Endothelial cell of umbilical vein (primary cell): ENCODE results near the gene BRCA2. TPM values are rescaled to one million over a fixed set of nuclear protein-coding genes. Genes with fewer than 3 reads are reported as not detected.

Experiments used
- BruUV-seq: library from RNA; stranded (reverse); fragments of 400-500 nt; replicated peaks from 2 replicates; lab custom pipeline; 2021; lab: Mats Ljungman, UMichigan
- CTCF ChIA-PET: fragments of 300-600, 350-600 bp; sonication (Branson Sonifier 250); formaldehyde crosslinking; loops from one replicate; lab custom pipeline; 2021; ENCODE audit warnings: antibody characterized with exemption, inconsistent platforms; lab: Charles Lee
- POLR2A ChIA-PET: fragments of 300-600, 350-600 bp; sonication (Branson Sonifier 250); formaldehyde crosslinking; loops from one replicate; lab custom pipeline; 2021; ENCODE audit warnings: antibody characterized with exemption, inconsistent platforms; lab: Charles Lee
- DNase-seq: peaks from one replicate; pipeline ENCODE4 v3.0.0-alpha.2; 2011; ENCODE audit warnings: low read depth, low spot score
- FAIRE-seq: peaks from 2 replicates; lab custom pipeline; 2011; peaks lifted over from hg19 to GRCh38; lab: Jason Lieb, UNC
- H2AFZ ChIP-seq: 2 replicates; pipeline ENCODE4 v1.6.0; 2012; ENCODE audit warnings: low read depth, low read length, control low read depth, inconsistent platforms
- H3K27ac ChIP-seq: 2 replicates; pipeline ENCODE4 v1.5.1; 2011; ENCODE audit warnings: low read depth, mild to moderate bottlenecking, control low read depth, low read length, moderate library complexity; ENCODE audit not compliant: insufficient read depth
- H3K27me3 ChIP-seq, 2 experiments: 2 replicates each; pipeline versions ENCODE4 v1.6.0 to v1.6.1; 2011; ENCODE audit warnings: low read length in 2 of 2, mixed read lengths in 1 of 2; ENCODE audit not compliant: control insufficient read depth in 2 of 2, insufficient read depth in 2 of 2
- H3K36me3 ChIP-seq, 2 experiments: 2 replicates in 1 of 2; 3 replicates in 1 of 2; pipeline ENCODE4 v1.5.1; 2011; ENCODE audit warnings: low read length in 2 of 2, mild to moderate bottlenecking in 1 of 2, moderate library complexity in 1 of 2; ENCODE audit not compliant: control insufficient read depth in 2 of 2, insufficient read depth in 2 of 2; ENCODE audit errors: extremely low read depth in 1 of 2
- H3K4me1 ChIP-seq: 3 replicates; pipeline ENCODE4 v1.5.1; 2011; ENCODE audit warnings: mild to moderate bottlenecking, low read length; ENCODE audit not compliant: control insufficient read depth, insufficient read depth; ENCODE audit errors: extremely low read depth
- H3K4me2 ChIP-seq: 2 replicates; pipeline ENCODE4 v1.6.1; 2011; ENCODE audit warnings: low read length, control low read depth, mixed read lengths; ENCODE audit not compliant: insufficient read depth
- H3K4me3 ChIP-seq, 3 experiments: fragments of 200-600 bp in 1 of 3; sonication (generic), shearing (Covaris generic) in 1 of 3; replicated peaks in 1 of 3; 2 replicates each; pipeline ENCODE4 v1.5.1; 2011 to 2016; ENCODE audit warnings: control low read depth in 3 of 3, low read length in 3 of 3, mild to moderate bottlenecking in 2 of 3, inconsistent platforms in 1 of 3, low read depth in 1 of 3, moderate library complexity in 1 of 3; ENCODE audit not compliant: insufficient read depth in 1 of 3
- H3K79me2 ChIP-seq: 2 replicates; pipeline ENCODE4 v1.6.0; 2012; ENCODE audit warnings: low read length, inconsistent platforms; ENCODE audit not compliant: control insufficient read depth, insufficient read depth
- H3K9ac ChIP-seq: replicated peaks from 2 replicates; pipeline ENCODE3; 2011; ENCODE audit warnings: low read length, control low read depth; ENCODE audit not compliant: insufficient read depth; ENCODE audit errors: extremely low read depth
- H3K9me1 ChIP-seq: replicated peaks from 3 replicates; pipeline ENCODE4 v1.6.0; 2011; ENCODE audit warnings: mild to moderate bottlenecking, low read length; ENCODE audit not compliant: control insufficient read depth, insufficient read depth; ENCODE audit errors: extremely low read depth
- H3K9me3 ChIP-seq: replicated peaks from 2 replicates; pipeline ENCODE4 v1.5.1; 2012; ENCODE audit warnings: low read length, inconsistent platforms; ENCODE audit not compliant: control insufficient read depth, insufficient read depth
- H4K20me1 ChIP-seq: replicated peaks from 2 replicates; pipeline ENCODE3; 2011; ENCODE audit warnings: mild to moderate bottlenecking, low read length; ENCODE audit not compliant: control insufficient read depth, insufficient read depth; ENCODE audit errors: extremely low read depth
- CTCF ChIP-seq, 2 donors: IDR thresholded peaks; 1 replicate in 1 of 2; 2 replicates in 1 of 2; pipeline ENCODE4 v1.5.1; 2011; ENCODE audit warnings: low read length in 2 of 2, mild to moderate bottlenecking in 2 of 2, moderate library complexity in 2 of 2, control low read depth in 1 of 2, inconsistent platforms in 1 of 2, low read depth in 1 of 2; ENCODE audit not compliant: insufficient read depth in 1 of 2; ENCODE audit errors: extremely low read depth in 1 of 2
- EZH2 ChIP-seq: IDR thresholded peaks from 2 replicates; pipeline ENCODE4 v1.6.1; 2012; ENCODE audit warnings: borderline replicate concordance, low read depth, mild to moderate bottlenecking, moderate library complexity, low read length, inconsistent platforms; ENCODE audit not compliant: severe bottlenecking
- FOS ChIP-seq: IDR thresholded peaks from 2 replicates; pipeline ENCODE4 v1.6.1; 2011; ENCODE audit warnings: mild to moderate bottlenecking, low read length, moderate library complexity, borderline replicate concordance; ENCODE audit not compliant: insufficient read depth
- GATA2 ChIP-seq: IDR thresholded peaks from 2 replicates; pipeline ENCODE4 v1.7.0; 2011; ENCODE audit warnings: low read depth, mild to moderate bottlenecking, moderate library complexity, mixed read lengths, low read length; ENCODE audit not compliant: insufficient read length, insufficient read depth
- JUN ChIP-seq: IDR thresholded peaks from 2 replicates; pipeline ENCODE4 v1.6.1; 2011; ENCODE audit warnings: borderline replicate concordance, low read depth; ENCODE audit not compliant: insufficient read length, insufficient read depth
- MYC ChIP-seq: IDR thresholded peaks from one replicate; pipeline ENCODE4 v1.6.1; 2011; ENCODE audit warnings: mild to moderate bottlenecking, low read depth, low read length
- POLR2A ChIP-seq: IDR thresholded peaks from 2 replicates; pipeline ENCODE4 v1.6.1; 2012; ENCODE audit warnings: low read depth, mild to moderate bottlenecking, control low read depth, low read length
- POLR2AphosphoS5 ChIP-seq: IDR thresholded peaks from 2 replicates; pipeline ENCODE4 v1.6.1; 2012; ENCODE audit warnings: low read depth, mild to moderate bottlenecking, control low read depth, low read length, moderate library complexity; ENCODE audit not compliant: insufficient read depth
- dilution Hi-C: fragments of 300-500 bp; cut with MboI; formaldehyde crosslinking; loops from one replicate; pipeline ENCODE4 v1.15.0; 2019; ENCODE audit warnings: low sequenced_read_pairs; ENCODE audit not compliant: extremely low pct_ligation_motif_present
- intact Hi-C: fragments of 100-400 bp; cut with micrococcal nuclease; formaldehyde crosslinking; loops from one replicate; pipeline ENCODE4 v1.10.0; 2022
- polyA plus RNA-seq, 4 experiments: library from polyadenylated mRNA; depleted of rRNA in 3 of 4; stranded (reverse) in 3 of 4; unstranded in 1 of 4; fragments of >200 nt; gene quantifications; 2 replicates each; pipeline versions ENCODE4 v1.2.1 to v1.2.3, GENCODE V29; 2011 to 2012; ENCODE audit warnings: missing spikeins in 1 of 4
- total RNA-seq: library from RNA; stranded (reverse); gene quantifications from 2 replicates; pipeline ENCODE4 v1.2.3, GENCODE V29; 2021
- TF ChIP-seq, protein P1 (sequence below): IDR thresholded peaks from 2 replicates; pipeline ENCODE4 v1.6.1; 2011; ENCODE audit not compliant: insufficient read depth, insufficient read length

BRCA2 gene
- total and polyA plus RNA-seq, 2 donors (not counting 3 experiments of a cell fraction or from before 2014, with no cell fraction given): 2.9 to 17.5 TPM

DNA sequence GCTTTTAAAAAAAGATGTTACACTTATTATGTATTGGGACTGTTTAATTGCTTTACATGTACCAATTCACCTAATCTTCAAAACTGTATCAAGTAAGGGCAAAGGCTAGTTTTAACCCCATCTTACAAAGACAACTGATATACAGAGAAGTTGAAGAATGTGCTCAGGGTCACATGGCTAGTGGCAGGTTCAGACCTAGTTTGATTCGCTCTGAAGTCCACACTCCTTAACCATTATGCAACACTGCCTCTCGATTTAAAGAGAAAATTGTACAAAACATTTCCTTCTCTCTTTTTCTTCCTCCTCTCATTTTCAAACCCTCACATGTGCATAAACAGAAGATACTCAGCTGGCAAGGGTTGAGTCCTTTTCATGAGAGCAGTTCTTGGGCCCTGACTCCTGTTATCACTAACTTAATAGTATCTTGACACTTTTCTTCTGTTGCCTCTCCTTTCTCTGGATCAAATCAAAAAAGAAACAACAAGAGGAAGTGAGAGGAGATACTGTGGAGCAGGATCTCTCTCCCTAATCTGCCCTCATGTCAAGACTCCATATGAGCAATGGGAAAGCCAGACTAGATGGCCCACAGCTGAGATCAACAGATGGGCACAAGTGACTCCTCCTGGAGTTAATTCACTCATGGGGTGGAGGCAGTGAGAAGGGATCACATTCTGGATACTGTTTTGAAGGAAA is 131.6 kb downstream of the BRCA2 start:
- H3K27ac ChIP-seq: no peak overlapping the region
- H3K4me1 ChIP-seq: no peaks in the 10 kb centered on the region
- no peak overlapping the region for H3K9ac ChIP-seq
- no peak for DNase-seq
- no peak for FAIRE-seq
- H3K9me1 ChIP-seq: no peaks in the 10 kb centered on the region
- no peaks in the 10 kb centered on the region for H4K20me1 ChIP-seq
- CTCF ChIA-PET: no interaction called here
- H3K79me2 ChIP-seq: no peaks in the 10 kb centered on the region
- H3K36me3 ChIP-seq: no peaks in the 10 kb centered on the region
- intact Hi-C loops: loop anchor here (10.0 kb wide), 1 partner anchor 532 kb away; no protein-coding TSS in a partner anchor
- POLR2A ChIA-PET: no interaction called here
- H3K9me3 ChIP-seq: no peaks in the 10 kb centered on the region
- H2AFZ ChIP-seq: no peak overlapping the region
- dilution Hi-C loops: no loop called here
- no peak overlapping the region for H3K4me3 ChIP-seq
- no peaks in the 10 kb centered on the region for H3K27me3 ChIP-seq
- no peak overlapping the region for H3K4me2 ChIP-seq
- no TSS peak for BruUV-seq
- TF ChIP-seq GATA2 (no peak), FOS (no peak), CTCF (IDR thresholded peaks at IDR 0.05; ENCODE audit: extremely low read depth in 1 of 2, insufficient read depth in 1 of 2, low read depth in 1 of 2, low read length in 2 of 2) (no peak), EZH2 (no peak), POLR2AphosphoS5 (no peak), POLR2A (no peak), JUN (no peak), MYC (no peak)
- TF ChIP-seq, protein P1, sequence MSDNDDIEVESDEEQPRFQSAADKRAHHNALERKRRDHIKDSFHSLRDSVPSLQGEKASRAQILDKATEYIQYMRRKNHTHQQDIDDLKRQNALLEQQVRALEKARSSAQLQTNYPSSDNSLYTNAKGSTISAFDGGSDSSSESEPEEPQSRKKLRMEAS: no peak
